ENCODE results near the gene PATL1.
"Not testable (repeated sequence)": the region's sequence is repeated elsewhere in the genome, so short reads cannot be mapped to it uniquely, and the experiment has no call there.

Gene PATL1

GRCh38 chr11:59654893-59655292, 13.9 kb downstream of the PATL1 start:
- Histone ChIP-seq H3K4me1 (ENCODE audit: control insufficient read depth in 5 of 5, insufficient read depth in 5 of 5, low read length in 5 of 5) (peaks cover 0 to 2% (median 0%) of the 10 kb centered on the region in 5 donors), H3K36me3 (ENCODE audit: control insufficient read depth in 5 of 5, insufficient read depth in 5 of 5, low read length in 5 of 5) (peaks cover 73 to 95% (median 88%) of the 10 kb centered on the region in 5 donors), H3K27me3 (ENCODE audit: control insufficient read depth in 5 of 5, insufficient read depth in 4 of 5, low read length in 5 of 5) (no peaks in the 10 kb centered on the region), H3K9ac (ENCODE audit: low read length in 5 of 5) (no peak overlapping the region), H3K9me3 (ENCODE audit: control insufficient read depth in 5 of 5, low read length in 5 of 5) (no peaks in the 10 kb centered on the region), H3K27ac (ENCODE audit: low read depth, low read length) (no peak overlapping the region), H3K4me3 (ENCODE audit: low read depth in 1 of 5, low read length in 5 of 5) (no peak overlapping the region)

- Histone ChIP-seq H3K27ac (ENCODE audit: low read depth, low read length) (no peak overlapping the region), H3K9me3 (ENCODE audit: control insufficient read depth in 5 of 5, low read length in 5 of 5) (no peaks in the 10 kb centered on the region), H3K4me1 (ENCODE audit: control insufficient read depth in 5 of 5, insufficient read depth in 5 of 5, low read length in 5 of 5) (no peaks in the 10 kb centered on the region), H3K27me3 (ENCODE audit: control insufficient read depth in 5 of 5, insufficient read depth in 4 of 5, low read length in 5 of 5) (no peaks in the 10 kb centered on the region), H3K9ac (ENCODE audit: low read length in 5 of 5) (no peak overlapping the region), H3K36me3 (ENCODE audit: control insufficient read depth in 5 of 5, insufficient read depth in 5 of 5, low read length in 5 of 5) (peaks cover 66 to 86% (median 85%) of the 10 kb centered on the region in 5 donors), H3K4me3 (ENCODE audit: low read depth in 1 of 5, low read length in 5 of 5) (no peak overlapping the region)
These were observed 21.4 kb downstream of the PATL1 start for GRCh38 chr11:59647245-59647980.

GRCh38 chr11:59644528-59644927, 24.3 kb downstream of the PATL1 start:
- Histone ChIP-seq H3K36me3 (ENCODE audit: control insufficient read depth in 5 of 5, insufficient read depth in 5 of 5, low read length in 5 of 5) (peaks cover 56 to 87% (median 85%) of the 10 kb centered on the region in 5 donors), H3K9ac (ENCODE audit: low read length in 5 of 5) (no peak overlapping the region), H3K4me3 (ENCODE audit: low read depth in 1 of 5, low read length in 5 of 5) (no peak overlapping the region), H3K27me3 (ENCODE audit: control insufficient read depth in 5 of 5, insufficient read depth in 4 of 5, low read length in 5 of 5) (no peaks in the 10 kb centered on the region), H3K9me3 (ENCODE audit: control insufficient read depth in 5 of 5, low read length in 5 of 5) (no peaks in the 10 kb centered on the region), H3K4me1 (ENCODE audit: control insufficient read depth in 5 of 5, insufficient read depth in 5 of 5, low read length in 5 of 5) (no peaks in the 10 kb centered on the region), H3K27ac (ENCODE audit: low read depth, low read length) (no peak overlapping the region)

- H3K36me3 ChIP-seq (ENCODE audit: control insufficient read depth in 5 of 5, insufficient read depth in 5 of 5, low read length in 5 of 5), result peaks cover 49 to 87% (median 85%) of the 10 kb centered on the region in 5 donors
- no peak overlapping the region for H3K4me3 ChIP-seq (ENCODE audit: low read depth in 1 of 5, low read length in 5 of 5)
- no peak overlapping the region for H3K9ac ChIP-seq (ENCODE audit: low read length in 5 of 5)
- no peaks in the 10 kb centered on the region for H3K9me3 ChIP-seq (ENCODE audit: control insufficient read depth in 5 of 5, low read length in 5 of 5)
- H3K4me1 ChIP-seq (ENCODE audit: control insufficient read depth in 5 of 5, insufficient read depth in 5 of 5, low read length in 5 of 5), result no peaks in the 10 kb centered on the region
- no peaks in the 10 kb centered on the region for H3K27me3 ChIP-seq (ENCODE audit: control insufficient read depth in 5 of 5, insufficient read depth in 4 of 5, low read length in 5 of 5)
- no peak overlapping the region for H3K27ac ChIP-seq (ENCODE audit: low read depth, low read length)
These were observed 25.4 kb downstream of the PATL1 start for GRCh38 chr11:59643390-59643789.

- Histone ChIP-seq H3K4me1 (ENCODE audit: control insufficient read depth in 5 of 5, insufficient read depth in 5 of 5, low read length in 5 of 5) (no peaks in the 10 kb centered on the region), H3K9me3 (ENCODE audit: control insufficient read depth in 5 of 5, low read length in 5 of 5) (no peaks in the 10 kb centered on the region), H3K36me3 (ENCODE audit: control insufficient read depth in 5 of 5, insufficient read depth in 5 of 5, low read length in 5 of 5) (peaks cover 57 to 85% (median 82%) of the 10 kb centered on the region in 5 donors), H3K27ac (ENCODE audit: low read depth, low read length) (no peak overlapping the region), H3K27me3 (ENCODE audit: control insufficient read depth in 5 of 5, insufficient read depth in 4 of 5, low read length in 5 of 5) (no peaks in the 10 kb centered on the region), H3K4me3 (ENCODE audit: low read depth in 1 of 5, low read length in 5 of 5) (no peak overlapping the region), H3K9ac (ENCODE audit: low read length in 5 of 5) (no peak overlapping the region)
These were observed 27.7 kb downstream of the PATL1 start for GRCh38 chr11:59641156-59641555.

GRCh38 chr11:59630493-59630892, 38.3 kb downstream of the PATL1 start:
- H3K36me3 ChIP-seq (ENCODE audit: control insufficient read depth in 5 of 5, insufficient read depth in 5 of 5, low read length in 5 of 5), result peaks cover 0 to 24% (median 13%) of the 10 kb centered on the region in 5 donors
- H3K27ac ChIP-seq (ENCODE audit: low read depth, low read length), result no peak overlapping the region
- no peak overlapping the region for H3K9ac ChIP-seq (ENCODE audit: low read length in 5 of 5)
- no peak overlapping the region for H3K4me3 ChIP-seq (ENCODE audit: low read depth in 1 of 5, low read length in 5 of 5)
- H3K27me3 ChIP-seq (ENCODE audit: control insufficient read depth in 5 of 5, insufficient read depth in 4 of 5, low read length in 5 of 5), result no peaks in the 10 kb centered on the region
- H3K9me3 ChIP-seq (ENCODE audit: control insufficient read depth in 5 of 5, low read length in 5 of 5), result no peaks in the 10 kb centered on the region
- peaks cover 0 to 3% (median 0%) of the 10 kb centered on the region in 5 donors for H3K4me1 ChIP-seq (ENCODE audit: control insufficient read depth in 5 of 5, insufficient read depth in 5 of 5, low read length in 5 of 5)

GRCh38 chr11:59629996-59630395, 38.8 kb downstream of the PATL1 start:
- H3K4me1 ChIP-seq (ENCODE audit: control insufficient read depth in 5 of 5, insufficient read depth in 5 of 5, low read length in 5 of 5), result peaks cover 0 to 3% (median 0%) of the 10 kb centered on the region in 5 donors
- H3K9me3 ChIP-seq (ENCODE audit: control insufficient read depth in 5 of 5, low read length in 5 of 5), result no peaks in the 10 kb centered on the region
- no peak overlapping the region for H3K27ac ChIP-seq (ENCODE audit: low read depth, low read length)
- no peak overlapping the region for H3K4me3 ChIP-seq (ENCODE audit: low read depth in 1 of 5, low read length in 5 of 5)
- peaks cover 0 to 20% (median 13%) of the 10 kb centered on the region in 5 donors for H3K36me3 ChIP-seq (ENCODE audit: control insufficient read depth in 5 of 5, insufficient read depth in 5 of 5, low read length in 5 of 5)
- H3K9ac ChIP-seq (ENCODE audit: low read length in 5 of 5), result no peak overlapping the region
- no peaks in the 10 kb centered on the region for H3K27me3 ChIP-seq (ENCODE audit: control insufficient read depth in 5 of 5, insufficient read depth in 4 of 5, low read length in 5 of 5)

- H3K9me3 ChIP-seq (ENCODE audit: control insufficient read depth in 5 of 5, low read length in 5 of 5); H3K4me3 ChIP-seq (ENCODE audit: low read depth in 1 of 5, low read length in 5 of 5); H3K27ac ChIP-seq (ENCODE audit: low read depth, low read length); H3K27me3 ChIP-seq (ENCODE audit: control insufficient read depth in 5 of 5, insufficient read depth in 4 of 5, low read length in 5 of 5); H3K4me1 ChIP-seq (ENCODE audit: control insufficient read depth in 5 of 5, insufficient read depth in 5 of 5, low read length in 5 of 5); H3K9ac ChIP-seq (ENCODE audit: low read length in 5 of 5): not testable (repeated sequence)
- H3K36me3 ChIP-seq (ENCODE audit: control insufficient read depth in 5 of 5, insufficient read depth in 5 of 5, low read length in 5 of 5), result peaks cover 0 to 19% (median 13%) of the 10 kb centered on the region in 5 donors
These were observed 41.9 kb downstream of the PATL1 start for GRCh38 chr11:59626969-59627368.

GRCh38 chr11:59625703-59626102, 43.1 kb downstream of the PATL1 start:
- no peaks in the 10 kb centered on the region for H3K27me3 ChIP-seq (ENCODE audit: control insufficient read depth in 5 of 5, insufficient read depth in 4 of 5, low read length in 5 of 5)
- H3K4me3 ChIP-seq (ENCODE audit: low read depth in 1 of 5, low read length in 5 of 5), result no peak overlapping the region
- H3K9me3 ChIP-seq (ENCODE audit: control insufficient read depth in 5 of 5, low read length in 5 of 5), result no peaks in the 10 kb centered on the region
- H3K4me1 ChIP-seq (ENCODE audit: control insufficient read depth in 5 of 5, insufficient read depth in 5 of 5, low read length in 5 of 5), result peaks cover 0 to 9% (median 4%) of the 10 kb centered on the region in 5 donors
- H3K27ac ChIP-seq (ENCODE audit: low read depth, low read length), result no peak overlapping the region
- H3K9ac ChIP-seq (ENCODE audit: low read length in 5 of 5), result no peak overlapping the region
- H3K36me3 ChIP-seq (ENCODE audit: control insufficient read depth in 5 of 5, insufficient read depth in 5 of 5, low read length in 5 of 5), result peaks cover 0 to 11% (median 8%) of the 10 kb centered on the region in 5 donors

GRCh38 chr11:59617876-59618275, 51.0 kb downstream of the PATL1 start:
- no peaks in the 10 kb centered on the region for H3K36me3 ChIP-seq (ENCODE audit: control insufficient read depth in 5 of 5, insufficient read depth in 5 of 5, low read length in 5 of 5)
- no peak overlapping the region for H3K4me3 ChIP-seq (ENCODE audit: low read depth in 1 of 5, low read length in 5 of 5)
- H3K27ac ChIP-seq (ENCODE audit: low read depth, low read length), result no peak overlapping the region
- no peaks in the 10 kb centered on the region for H3K9me3 ChIP-seq (ENCODE audit: control insufficient read depth in 5 of 5, low read length in 5 of 5)
- H3K4me1 ChIP-seq (ENCODE audit: control insufficient read depth in 5 of 5, insufficient read depth in 5 of 5, low read length in 5 of 5), result peaks cover 5 to 27% (median 26%) of the 10 kb centered on the region in 5 donors
- H3K9ac ChIP-seq (ENCODE audit: low read length in 5 of 5), result no peak overlapping the region
- H3K27me3 ChIP-seq (ENCODE audit: control insufficient read depth in 5 of 5, insufficient read depth in 4 of 5, low read length in 5 of 5), result no peaks in the 10 kb centered on the region
